Chondrocyte (in vitro differentiated cells): ENCODE measurements around the gene EXOC6. TPM values are rescaled to one million over a fixed set of nuclear protein-coding genes. Genes with fewer than 3 reads are reported as not detected.
A peak's percentile ranks its signal among the peaks of the same experiment; 100 is the strongest.
"Not testable (repeated sequence)": the region's sequence is repeated elsewhere in the genome, so short reads cannot be mapped to it uniquely, and the experiment has no call there.

Source experiments
- DNase-seq: peaks from one replicate; pipeline ENCODE4 v3.0.0; 2021; ENCODE audit warnings: mixed read lengths, low spot score
- H3K27ac Mint-ChIP-seq: one replicate; pipeline ENCODE4 v1.8.0; 2021; ENCODE audit warnings: mild to moderate bottlenecking, moderate library complexity, mixed read lengths; ENCODE audit not compliant: unreplicated experiment
- H3K27me3 Mint-ChIP-seq: 2 replicates; pipeline ENCODE4 v1.8.0; 2021; ENCODE audit warnings: low read depth, mixed read lengths
- H3K36me3 Mint-ChIP-seq: 2 replicates; pipeline ENCODE4 v1.8.0; 2021; ENCODE audit warnings: low read depth, mixed read lengths
- H3K4me1 Mint-ChIP-seq: 2 replicates; pipeline ENCODE4 v1.8.0; 2021; ENCODE audit warnings: low read depth, mild to moderate bottlenecking, mixed read lengths
- H3K4me3 Mint-ChIP-seq: one replicate; pipeline ENCODE4 v1.8.0; 2021; ENCODE audit warnings: mild to moderate bottlenecking, moderate library complexity, mixed read lengths; ENCODE audit not compliant: unreplicated experiment
- H3K9me3 Mint-ChIP-seq: 2 replicates; pipeline ENCODE4 v1.8.0; 2021; ENCODE audit warnings: low read depth, mixed read lengths
- CTCF ChIP-seq: fragments of 200-600 bp; sonication (generic); IDR thresholded peaks from 2 replicates; pipeline ENCODE4 v1.5.0; 2021; ENCODE audit warnings: antibody characterized with exemption, mild to moderate bottlenecking, moderate library complexity
- total RNA-seq: library from RNA; stranded (reverse); gene quantifications from 3 replicates; pipeline ENCODE4 v1.2.1, GENCODE V29; 2021

Gene EXOC6
- total RNA-seq, 1 donor from 2014 or later, result 7.2 TPM

GRCh38 chr10:92903633-92904032, 55.3 kb downstream of the EXOC6 start:
- no peak for TF ChIP-seq CTCF
- H3K4me3 Mint-ChIP-seq, result no peak overlapping the region
- no peak for DNase-seq
- H3K9me3 Mint-ChIP-seq, result no peaks in the 10 kb centered on the region
- no peak overlapping the region for H3K27ac Mint-ChIP-seq
- peaks cover 2% of the 10 kb centered on the region for H3K36me3 Mint-ChIP-seq
- no peaks in the 10 kb centered on the region for H3K4me1 Mint-ChIP-seq
- no peaks in the 10 kb centered on the region for H3K27me3 Mint-ChIP-seq

- Mint-ChIP-seq H3K27me3 (no peaks in the 10 kb centered on the region), H3K4me1 (peaks cover 3% of the 10 kb centered on the region), H3K4me3 (no peak overlapping the region), H3K36me3 (peaks cover 2% of the 10 kb centered on the region), H3K9me3 (no peaks in the 10 kb centered on the region), H3K27ac (no peak overlapping the region)
- no peak for TF ChIP-seq CTCF
- no peak for DNase-seq
Observed at GRCh38 chr10:92907280-92907679, 59.0 kb downstream of the EXOC6 start.

GRCh38 chr10:92912631-92913030, 64.3 kb downstream of the EXOC6 start:
- not testable (repeated sequence) for H3K27me3 Mint-ChIP-seq, H3K36me3 Mint-ChIP-seq, H3K4me1 Mint-ChIP-seq, H3K27ac Mint-ChIP-seq, H3K4me3 Mint-ChIP-seq, DNase-seq, H3K9me3 Mint-ChIP-seq

GRCh38 chr10:92913973-92914372, 65.7 kb downstream of the EXOC6 start:
- H3K27me3 Mint-ChIP-seq, result no peaks in the 10 kb centered on the region
- DNase-seq, result no peak
- TF ChIP-seq CTCF, result no peak
- no peaks in the 10 kb centered on the region for H3K36me3 Mint-ChIP-seq
- peaks cover 3% of the 10 kb centered on the region for H3K4me1 Mint-ChIP-seq
- no peak overlapping the region for H3K4me3 Mint-ChIP-seq
- no peak overlapping the region for H3K27ac Mint-ChIP-seq
- no peaks in the 10 kb centered on the region for H3K9me3 Mint-ChIP-seq

GRCh38 chr10:92914478-92915325, 66.4 kb downstream of the EXOC6 start:
- Mint-ChIP-seq H3K27ac (no peak overlapping the region), H3K4me1 (peaks cover 1% of the 10 kb centered on the region), H3K4me3 (no peak overlapping the region), H3K9me3 (no peaks in the 10 kb centered on the region), H3K36me3 (no peaks in the 10 kb centered on the region), H3K27me3 (no peaks in the 10 kb centered on the region)
- DNase-seq, result no peak
- peak; percentile 87 for TF ChIP-seq CTCF

GRCh38 chr10:92915892-92916291, 67.6 kb downstream of the EXOC6 start:
- Mint-ChIP-seq H3K27ac (no peak overlapping the region), H3K4me3 (no peak overlapping the region), H3K9me3 (peaks cover 8% of the 10 kb centered on the region), H3K4me1 (no peaks in the 10 kb centered on the region), H3K27me3 (no peaks in the 10 kb centered on the region), H3K36me3 (peaks cover 3% of the 10 kb centered on the region)
- no peak for TF ChIP-seq CTCF
- no peak for DNase-seq
